Trophoblast cell (in vitro differentiated cells and primary cell): ENCODE data around the gene ACTG1.

Experiments
- DNase-seq, 2 donors: peaks; one replicate each; pipeline ENCODE4 v3.0.0-alpha.2; 2016
- H2AFZ ChIP-seq: 2 replicates; pipeline ENCODE4 v1.6.1; 2013; ENCODE audit warnings: low read length, moderate library complexity, mild to moderate bottlenecking; ENCODE audit not compliant: insufficient read depth, poor library complexity
- H2AK5ac ChIP-seq: 2 replicates; pipeline ENCODE4 v1.6.1; 2013; ENCODE audit warnings: mild to moderate bottlenecking, low read length
- H2BK120ac ChIP-seq: 2 replicates; pipeline ENCODE4 v1.6.1; 2013; ENCODE audit warnings: low read length, mild to moderate bottlenecking, moderate library complexity; ENCODE audit not compliant: insufficient read depth, poor library complexity
- H2BK12ac ChIP-seq: 2 replicates; pipeline ENCODE4 v1.6.1; 2013; ENCODE audit warnings: mild to moderate bottlenecking, low read length, moderate library complexity
- H2BK5ac ChIP-seq: 2 replicates; pipeline ENCODE4 v1.6.1; 2013; ENCODE audit warnings: low read length, low read depth, moderate library complexity, mild to moderate bottlenecking; ENCODE audit not compliant: poor library complexity
- H3K14ac ChIP-seq: 2 replicates; pipeline ENCODE4 v1.6.1; 2013; ENCODE audit warnings: mild to moderate bottlenecking, low read length
- H3K18ac ChIP-seq: 2 replicates; pipeline ENCODE4 v1.6.1; 2013; ENCODE audit warnings: mild to moderate bottlenecking, low read length
- H3K23ac ChIP-seq: 2 replicates; pipeline ENCODE4 v1.6.1; 2013; ENCODE audit warnings: low read length
- H3K27ac ChIP-seq: 2 replicates; pipeline ENCODE4 v1.5.1; 2013; ENCODE audit warnings: low read depth, mild to moderate bottlenecking, inconsistent platforms, low read length, moderate library complexity
- H3K27me3 ChIP-seq: 2 replicates; pipeline ENCODE4 v1.6.1; 2013; ENCODE audit warnings: inconsistent platforms, mild to moderate bottlenecking, low read length, moderate library complexity; ENCODE audit not compliant: insufficient read depth
- H3K36me3 ChIP-seq, 2 experiments: 1 replicate in 1 of 2; 2 replicates in 1 of 2; pipeline ENCODE4 v1.6.1; 2013; ENCODE audit warnings: low read length in 2 of 2, mild to moderate bottlenecking in 2 of 2, moderate library complexity in 1 of 2; ENCODE audit not compliant: insufficient read depth in 2 of 2, control insufficient read depth in 1 of 2
- H3K4ac ChIP-seq: 2 replicates; pipeline ENCODE4 v1.6.1; 2013; ENCODE audit warnings: low read depth, mild to moderate bottlenecking, low read length, moderate library complexity
- H3K4me1 ChIP-seq, 2 experiments: 1 replicate in 1 of 2; 2 replicates in 1 of 2; pipeline ENCODE4 v1.6.1; 2013; ENCODE audit warnings: low read length in 2 of 2, mild to moderate bottlenecking in 2 of 2, moderate library complexity in 1 of 2; ENCODE audit not compliant: insufficient read depth in 2 of 2, control insufficient read depth in 1 of 2
- H3K4me2 ChIP-seq: 2 replicates; pipeline ENCODE4 v1.6.1; 2013; ENCODE audit warnings: inconsistent platforms, mild to moderate bottlenecking, low read length, moderate library complexity
- H3K4me3 ChIP-seq: 2 replicates; pipeline ENCODE4 v1.5.1; 2013; ENCODE audit warnings: mild to moderate bottlenecking, low read depth, low read length, inconsistent platforms
- H3K79me1 ChIP-seq: one replicate; pipeline ENCODE4 v1.6.1; 2013; ENCODE audit warnings: low read length
- H3K79me2 ChIP-seq: 2 replicates; pipeline ENCODE4 v1.6.1; 2013; ENCODE audit warnings: low read length, mild to moderate bottlenecking; ENCODE audit not compliant: control insufficient read depth, insufficient read depth, poor library complexity
- H3K9ac ChIP-seq: 2 replicates; pipeline ENCODE4 v1.6.1; 2013; ENCODE audit warnings: mild to moderate bottlenecking, low read length
- H3K9me3 ChIP-seq: 2 replicates; pipeline ENCODE4 v1.6.1; 2013; ENCODE audit warnings: low read depth, mild to moderate bottlenecking, control low read depth, inconsistent platforms, low read length; ENCODE audit not compliant: insufficient read depth
- H4K12ac ChIP-seq: 2 replicates; pipeline ENCODE4 v1.6.1; 2013; ENCODE audit warnings: low read depth, mild to moderate bottlenecking, low read length, moderate library complexity
- H4K8ac ChIP-seq: 2 replicates; pipeline ENCODE4 v1.6.1; 2013; ENCODE audit warnings: low read depth, mild to moderate bottlenecking, low read length, moderate library complexity
- H4K91ac ChIP-seq: one replicate; pipeline ENCODE4 v1.6.1; 2013; ENCODE audit warnings: low read depth, mild to moderate bottlenecking, low read length, moderate library complexity
- WGBS: extraction: QIAGEN DNeasy Blood & Tissue Kit; methylation state at CpG from one replicate; pipeline ENCODE4 v1.1.7; 2013; ENCODE audit warnings: missing lambda C conversion rate; ENCODE audit not compliant: insufficient read length, insufficient coverage; ENCODE audit errors: extremely low coverage; 5-methylcytosine and 5-hydroxymethylcytosine counted together

Gene ACTG1

DNA sequence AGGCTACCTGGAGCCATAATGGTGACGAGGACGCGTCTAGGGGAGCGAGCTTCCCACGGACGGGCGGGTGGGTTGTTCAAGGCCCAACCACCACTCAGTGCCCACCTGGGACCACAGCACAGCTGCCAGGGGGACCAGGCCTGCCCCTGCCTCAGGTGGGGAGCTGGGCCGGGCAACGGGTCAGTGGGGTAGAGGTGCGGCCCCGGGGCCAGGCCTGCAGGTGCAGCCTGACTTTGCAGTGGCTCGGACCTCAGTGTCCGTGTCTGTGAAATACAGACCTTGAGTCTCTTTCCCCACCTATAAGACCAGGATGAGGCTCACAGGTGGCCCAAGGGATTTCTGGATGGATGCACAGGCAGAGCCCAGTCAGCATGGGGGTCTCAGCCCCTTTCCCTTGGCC lies 43.3 kb downstream of the ACTG1 start:
- no peaks in the 10 kb centered on the region for H3K36me3 ChIP-seq
- no peak overlapping the region for H3K4me3 ChIP-seq
- no peak overlapping the region for H3K18ac ChIP-seq
- no peak overlapping the region for H4K8ac ChIP-seq
- H3K27me3 ChIP-seq = no peaks in the 10 kb centered on the region
- H4K91ac ChIP-seq = no peak overlapping the region
- no peak overlapping the region for H3K23ac ChIP-seq
- H2AK5ac ChIP-seq = no peak overlapping the region
- no CpG with 5 or more reads among the region's 13 CpGs for WGBS
- H2BK5ac ChIP-seq = no peak overlapping the region
- no peak overlapping the region for H3K4ac ChIP-seq
- H2BK120ac ChIP-seq = no peak overlapping the region
- H3K9ac ChIP-seq = no peak overlapping the region
- H3K27ac ChIP-seq = no peak overlapping the region
- no peak for DNase-seq
- peaks cover 7% of the 10 kb centered on the region for H3K9me3 ChIP-seq
- peaks cover 7 to 12% of the 10 kb centered on the region in 2 experiments for H3K4me1 ChIP-seq
- H3K79me1 ChIP-seq = no peaks in the 10 kb centered on the region
- no peaks in the 10 kb centered on the region for H3K79me2 ChIP-seq
- H3K4me2 ChIP-seq = no peak overlapping the region
- H2AFZ ChIP-seq = no peak overlapping the region
- no peak overlapping the region for H2BK12ac ChIP-seq
- no peak overlapping the region for H3K14ac ChIP-seq
- no peak overlapping the region for H4K12ac ChIP-seq

DNA sequence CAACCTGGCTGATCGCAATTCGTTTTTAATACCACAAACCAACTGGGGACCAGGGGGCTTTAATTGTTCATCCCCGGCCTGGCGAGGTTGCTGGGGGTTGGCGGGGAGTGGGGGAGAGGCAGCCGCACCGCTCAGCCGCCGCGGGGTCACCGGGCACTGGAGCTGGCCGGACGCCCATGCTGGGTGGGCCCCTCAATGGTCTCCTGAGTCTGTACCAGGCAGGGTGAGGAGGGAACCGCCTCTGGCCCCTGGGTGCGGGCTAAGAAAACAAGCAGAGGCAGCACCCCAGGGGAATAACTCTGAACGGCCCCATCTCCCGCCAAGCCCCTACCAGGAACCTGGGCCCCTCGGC lies 43.9 kb downstream of the ACTG1 start:
- Histone ChIP-seq H3K4me3 (no peak overlapping the region), H3K4me1 (peaks cover 7 to 12% of the 10 kb centered on the region in 2 experiments), H2BK5ac (no peak overlapping the region), H3K27ac (no peak overlapping the region), H4K91ac (no peak overlapping the region), H4K8ac (no peak overlapping the region), H3K9ac (no peak overlapping the region), H2BK12ac (no peak overlapping the region), H2AK5ac (no peak overlapping the region), H3K4me2 (no peak overlapping the region), H2AFZ (no peak overlapping the region), H3K79me2 (no peaks in the 10 kb centered on the region), H3K4ac (no peak overlapping the region), H3K79me1 (no peaks in the 10 kb centered on the region), H3K27me3 (no peaks in the 10 kb centered on the region), H3K14ac (no peak overlapping the region), H3K23ac (no peak overlapping the region), H3K18ac (no peak overlapping the region), H3K9me3 (peaks cover 5% of the 10 kb centered on the region), H2BK120ac (no peak overlapping the region), H4K12ac (no peak overlapping the region), H3K36me3 (no peaks in the 10 kb centered on the region)
- no CpG with 5 or more reads among the region's 18 CpGs for WGBS
- DNase-seq = no peak

DNA sequence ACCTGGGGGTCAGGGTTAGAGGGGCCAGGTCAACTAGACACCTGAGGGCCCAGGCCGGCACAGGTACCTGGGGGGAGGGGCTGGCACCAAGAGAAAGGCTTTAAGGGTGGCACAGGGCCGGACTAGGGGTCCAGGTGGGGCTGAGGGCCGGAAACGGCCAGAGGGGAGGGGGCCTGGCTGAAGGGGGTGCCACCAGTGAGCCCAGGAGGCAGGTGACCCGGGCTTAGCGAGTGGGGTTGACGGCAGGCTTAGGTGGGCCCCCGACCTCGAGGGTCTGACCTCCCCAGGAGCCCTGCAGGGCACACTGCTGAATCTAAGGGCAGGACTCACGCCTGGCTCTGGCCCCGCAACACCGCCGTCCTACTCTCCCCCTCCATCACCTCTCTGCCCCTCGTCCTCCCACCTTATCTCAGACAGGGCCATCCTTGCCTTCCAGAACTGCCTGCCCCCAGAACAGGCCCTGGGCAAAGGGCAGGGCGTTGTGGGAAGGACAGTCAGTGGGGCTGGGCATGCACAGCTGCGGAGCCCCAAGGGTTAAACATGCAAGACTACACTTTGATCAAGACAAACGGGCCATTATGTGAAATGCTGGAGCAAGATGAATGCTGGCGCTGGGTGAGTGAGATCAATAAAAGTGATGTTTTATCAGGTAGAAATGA lies 44.4 kb downstream of the ACTG1 start:
- H3K79me2 ChIP-seq = no peaks in the 10 kb centered on the region
- no peak overlapping the region for H2BK5ac ChIP-seq
- H3K27ac ChIP-seq = no peak overlapping the region
- DNase-seq = no peak
- H3K4me1 ChIP-seq = peaks cover 7 to 12% of the 10 kb centered on the region in 2 experiments
- H3K18ac ChIP-seq = no peak overlapping the region
- no peak overlapping the region for H3K4ac ChIP-seq
- peaks cover 4% of the 10 kb centered on the region for H3K9me3 ChIP-seq
- no peak overlapping the region for H3K4me3 ChIP-seq
- H4K8ac ChIP-seq = no peak overlapping the region
- no peak overlapping the region for H3K23ac ChIP-seq
- no peak overlapping the region for H3K4me2 ChIP-seq
- no peak overlapping the region for H2BK12ac ChIP-seq
- no peak overlapping the region for H2AFZ ChIP-seq
- no peak overlapping the region for H4K12ac ChIP-seq
- H3K27me3 ChIP-seq = no peaks in the 10 kb centered on the region
- H3K36me3 ChIP-seq = no peaks in the 10 kb centered on the region
- no peak overlapping the region for H2BK120ac ChIP-seq
- no peak overlapping the region for H3K9ac ChIP-seq
- H4K91ac ChIP-seq = no peak overlapping the region
- H3K79me1 ChIP-seq = no peaks in the 10 kb centered on the region
- no peak overlapping the region for H3K14ac ChIP-seq
- no peak overlapping the region for H2AK5ac ChIP-seq
- WGBS = no CpG with 5 or more reads among the region's 18 CpGs

- H3K79me1 ChIP-seq = no peaks in the 10 kb centered on the region
- peaks cover 7 to 12% of the 10 kb centered on the region in 2 experiments for H3K4me1 ChIP-seq
- H3K27me3 ChIP-seq = no peaks in the 10 kb centered on the region
- H3K23ac ChIP-seq = no peak overlapping the region
- no peak overlapping the region for H3K27ac ChIP-seq
- H3K14ac ChIP-seq = no peak overlapping the region
- no peak overlapping the region for H4K12ac ChIP-seq
- H2BK12ac ChIP-seq = no peak overlapping the region
- H2AK5ac ChIP-seq = no peak overlapping the region
- no peak overlapping the region for H4K8ac ChIP-seq
- peaks cover 2% of the 10 kb centered on the region for H3K9me3 ChIP-seq
- H2AFZ ChIP-seq = no peak overlapping the region
- WGBS = no CpG with 5 or more reads among the region's 33 CpGs
- H3K4me2 ChIP-seq = no peak overlapping the region
- no peak overlapping the region for H3K18ac ChIP-seq
- no peak for DNase-seq
- no peak overlapping the region for H3K4ac ChIP-seq
- no peak overlapping the region for H3K4me3 ChIP-seq
- H3K9ac ChIP-seq = no peak overlapping the region
- H4K91ac ChIP-seq = no peak overlapping the region
- no peak overlapping the region for H2BK120ac ChIP-seq
- no peaks in the 10 kb centered on the region for H3K79me2 ChIP-seq
- no peak overlapping the region for H2BK5ac ChIP-seq
- H3K36me3 ChIP-seq = no peaks in the 10 kb centered on the region
Observed at GRCh38 chr17:81466564-81467472, 45.8 kb downstream of the ACTG1 start.
